Natural killer cell treated with Interleukin-12 subunit alpha and Interleukin-12 subunit beta and Interleukin-15 and Interleukin-18, amount 100 ng/mL, for 72 hours (primary cell): ENCODE data around the gene PANK4. TPM values are rescaled to one million over a fixed set of nuclear protein-coding genes. Genes with fewer than 3 reads are reported as not detected.
"Not testable (repeated sequence)": the region's sequence is repeated elsewhere in the genome, so short reads cannot be mapped to it uniquely, and the experiment has no call there.

Experiments
- ATAC-seq, 2 donors: fragments of 150-1000 bp; cut with Tn5 transposase in 1 of 2; sonication (Bioruptor Pico), chemical (Tn5 transposase) in 1 of 2; 2 replicates each; pipeline ENCODE4 v1.10.0; 2021
- DNase-seq: peaks from one replicate; pipeline ENCODE4 v3.0.0; 2022; ENCODE audit warnings: low spot score
- H3K27ac Mint-ChIP-seq, 2 donors: 1 replicate in 1 of 2; 2 replicates in 1 of 2; pipeline ENCODE4 v1.8.0; 2022; ENCODE audit warnings: mixed read lengths in 2 of 2, mild to moderate bottlenecking in 1 of 2, moderate library complexity in 1 of 2
- H3K27me3 Mint-ChIP-seq, 2 donors: 1 replicate in 1 of 2; 2 replicates in 1 of 2; pipeline ENCODE4 v1.8.0; 2022; ENCODE audit warnings: mixed read lengths in 2 of 2
- H3K36me3 Mint-ChIP-seq: one replicate; pipeline ENCODE4 v1.8.0; 2022; ENCODE audit warnings: mixed read lengths
- H3K4me1 Mint-ChIP-seq, 2 donors: 1 replicate in 1 of 2; 2 replicates in 1 of 2; pipeline ENCODE4 v1.8.0; 2022; ENCODE audit warnings: low read depth in 2 of 2, mixed read lengths in 2 of 2, mild to moderate bottlenecking in 1 of 2
- H3K4me3 Mint-ChIP-seq: one replicate; pipeline ENCODE4 v1.8.0; 2022; ENCODE audit warnings: mixed read lengths
- H3K9me3 Mint-ChIP-seq: 2 replicates; pipeline ENCODE4 v1.8.0; 2022; ENCODE audit warnings: mixed read lengths
- total RNA-seq, 2 donors: library from RNA; stranded (reverse); gene quantifications; one replicate each; pipeline ENCODE4 v1.2.3, GENCODE V29; 2022

PANK4 gene
- total RNA-seq, 2 donors from 2014 or later: 37.7 to 70.5 TPM

DNA sequence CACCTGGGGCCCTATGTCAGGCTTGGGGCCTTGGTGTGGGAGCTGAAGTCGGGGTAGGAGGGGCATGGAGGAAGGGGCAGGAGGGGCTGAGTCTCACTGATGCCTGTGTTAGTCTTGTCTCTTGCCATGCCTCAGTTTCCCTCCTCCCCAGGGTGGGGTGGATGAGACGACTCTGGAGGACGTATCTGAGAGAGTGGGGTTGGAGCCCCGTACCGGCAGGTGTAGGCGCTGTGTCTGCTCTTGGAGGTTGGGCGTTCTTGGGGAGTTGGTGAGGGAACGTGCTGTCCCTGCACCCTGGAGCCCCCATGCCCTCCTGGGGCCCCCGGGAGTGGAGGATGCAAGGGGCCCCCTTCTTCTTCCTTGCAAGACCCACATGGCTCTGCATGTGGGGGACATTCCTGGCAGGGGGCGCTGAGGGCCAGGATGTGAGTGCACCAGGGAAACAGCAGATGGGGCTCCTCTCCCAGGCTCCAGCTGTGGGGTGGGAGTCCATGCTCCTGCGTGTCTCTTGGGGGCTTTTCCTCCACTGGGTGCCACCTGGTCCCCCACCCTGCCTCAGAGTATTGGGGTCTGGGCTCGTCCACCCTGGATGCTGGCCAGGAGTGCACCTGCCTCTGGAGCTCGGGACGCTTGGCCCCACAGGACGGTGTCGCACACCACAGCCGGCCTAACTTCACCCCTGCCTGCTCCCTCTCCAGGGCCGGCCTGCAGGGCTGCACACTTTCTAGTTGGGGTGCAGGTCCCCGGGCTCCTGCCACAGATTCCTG is 28.4 kb upstream of the PANK4 start:
- Mint-ChIP-seq H3K4me1 (peaks cover 15 to 37% of the 10 kb centered on the region in 2 donors), H3K27me3 (no peaks in the 10 kb centered on the region), H3K9me3 (no peaks in the 10 kb centered on the region), H3K36me3 (no peaks in the 10 kb centered on the region), H3K4me3 (peak overlapping the region; percentile 44), H3K27ac (peak overlapping the region; percentile 92 to 98)
- no peak for ATAC-seq
- DNase-seq: no peak

DNA sequence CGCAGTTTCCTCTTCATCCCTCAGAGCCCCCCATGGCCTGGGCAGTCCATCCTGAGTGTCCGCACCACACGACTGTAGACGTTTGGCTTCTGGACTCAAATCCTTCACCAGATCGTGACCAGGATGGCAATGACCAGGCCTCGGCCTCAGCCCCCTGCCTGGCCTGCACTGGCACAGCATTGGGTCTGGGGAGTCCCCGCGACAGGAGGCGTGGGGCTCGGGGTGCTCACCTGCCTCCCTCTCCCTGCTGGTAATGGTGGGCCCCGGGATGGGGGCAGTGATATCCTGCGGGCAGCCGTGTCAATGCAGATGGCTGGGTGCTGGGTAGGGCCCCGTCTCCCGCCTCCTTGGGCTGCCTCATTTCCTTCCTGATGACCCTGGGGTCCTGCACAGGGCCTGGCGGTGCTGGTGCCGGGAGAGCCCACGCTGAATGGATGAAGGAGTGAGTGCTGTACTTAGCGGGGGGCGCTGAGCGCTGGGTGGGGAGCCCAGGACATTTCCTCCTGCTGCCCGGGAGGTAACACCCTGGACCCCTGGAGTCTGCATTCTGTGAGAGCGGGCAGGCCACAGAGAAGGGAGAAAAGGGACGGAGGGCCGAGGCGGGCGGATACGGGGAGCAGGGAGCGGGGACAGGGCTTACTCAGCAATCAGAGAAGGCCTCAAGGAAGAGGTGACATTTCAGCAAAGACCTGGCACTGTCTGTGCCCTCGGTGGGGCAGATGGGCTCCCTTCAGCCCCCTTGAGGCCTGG is 27.6 kb upstream of the PANK4 start:
- Mint-ChIP-seq H3K36me3 (no peaks in the 10 kb centered on the region), H3K9me3 (no peaks in the 10 kb centered on the region), H3K27ac (peak overlapping the region; percentile 51 to 85), H3K27me3 (no peaks in the 10 kb centered on the region), H3K4me3 (peak overlapping the region; percentile 44), H3K4me1 (peaks cover 15 to 39% of the 10 kb centered on the region in 2 donors)
- no peak for ATAC-seq
- DNase-seq: no peak

DNA sequence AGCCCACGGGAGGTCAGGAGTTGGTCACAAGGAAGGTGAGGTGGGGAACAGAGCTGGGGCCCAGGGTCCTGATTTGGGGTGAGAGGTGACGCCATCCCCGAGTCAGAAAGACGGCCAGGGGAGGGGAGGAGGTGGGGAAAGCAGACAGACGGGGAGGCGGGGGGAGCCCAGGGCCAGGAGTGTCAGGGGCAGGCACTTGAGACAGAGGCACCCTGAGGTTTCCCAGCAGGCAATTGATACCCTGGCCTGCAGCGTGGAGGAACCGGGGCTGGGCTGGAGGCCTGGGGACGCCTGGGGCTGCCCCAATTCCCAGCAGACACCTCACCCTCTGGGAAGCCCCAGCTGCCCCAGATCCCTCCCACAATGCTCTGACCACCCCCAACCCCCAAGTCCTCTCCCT is 26.7 kb upstream of the PANK4 start:
- not testable (repeated sequence) for H3K4me3 Mint-ChIP-seq, H3K27me3 Mint-ChIP-seq, H3K27ac Mint-ChIP-seq, ATAC-seq, DNase-seq, H3K36me3 Mint-ChIP-seq, H3K9me3 Mint-ChIP-seq
- H3K4me1 Mint-ChIP-seq: peaks cover 15 to 41% of the 10 kb centered on the region in 2 donors

DNA sequence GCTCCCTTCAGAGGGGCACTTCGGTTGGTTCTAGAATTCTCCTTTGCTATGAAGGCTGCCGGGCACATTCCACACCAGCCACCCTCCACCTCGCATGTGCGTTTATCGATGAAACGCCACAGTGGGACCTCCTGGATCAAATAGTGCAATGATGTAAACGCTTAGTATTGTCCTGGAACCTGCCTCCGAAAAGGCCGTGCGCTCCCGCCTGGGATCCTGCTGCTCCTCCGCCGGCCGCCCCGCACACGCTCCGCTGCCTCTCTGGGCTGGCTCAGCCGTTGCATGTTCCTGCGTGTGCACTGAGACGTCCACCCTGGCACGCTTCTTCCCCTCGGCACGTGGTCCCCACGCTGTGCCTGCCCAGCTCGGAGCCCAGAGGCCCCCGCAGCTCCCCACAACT is 25.8 kb upstream of the PANK4 start:
- Mint-ChIP-seq H3K27ac (no peak overlapping the region), H3K4me3 (no peak overlapping the region), H3K4me1 (peaks cover 15 to 38% of the 10 kb centered on the region in 2 donors), H3K27me3 (no peaks in the 10 kb centered on the region), H3K9me3 (no peaks in the 10 kb centered on the region), H3K36me3 (no peaks in the 10 kb centered on the region)
- DNase-seq: no peak
- no peak for ATAC-seq

- peak overlapping the region; percentile 44 to 78 for H3K27ac Mint-ChIP-seq
- not testable (repeated sequence) for ATAC-seq, H3K36me3 Mint-ChIP-seq
These were observed 25.1 kb upstream of the PANK4 start for GRCh38 chr1:2551544-2551943.

DNA sequence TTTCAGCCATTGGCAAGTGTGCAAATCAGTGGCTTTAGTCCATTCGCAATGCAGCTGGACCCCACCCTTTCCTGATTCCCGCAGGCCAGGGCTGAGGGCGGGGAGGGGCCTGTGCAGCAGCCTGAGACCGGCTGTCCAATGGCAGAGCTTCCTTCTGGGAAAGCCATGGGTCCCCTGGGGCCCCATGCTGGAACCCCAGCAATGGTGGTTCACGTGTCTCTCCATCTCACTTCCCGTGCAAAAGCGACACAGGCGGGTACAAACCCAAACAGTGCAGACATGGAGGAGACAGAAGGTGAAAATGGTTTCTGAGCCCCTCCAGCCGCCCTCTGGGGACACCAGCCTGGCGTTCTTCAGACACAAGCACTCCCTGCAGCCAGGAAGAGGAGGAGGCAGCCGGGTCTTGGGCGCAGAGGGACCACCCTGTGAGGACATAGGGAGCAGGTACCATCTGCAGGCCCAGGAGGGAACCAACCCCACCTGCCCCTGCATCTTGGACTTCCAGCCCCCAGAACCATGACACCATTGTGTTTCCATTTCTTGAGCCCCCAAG is 24.0 kb upstream of the PANK4 start:
- not testable (repeated sequence) for H3K36me3 Mint-ChIP-seq, H3K4me3 Mint-ChIP-seq, DNase-seq, H3K27me3 Mint-ChIP-seq, ATAC-seq, H3K9me3 Mint-ChIP-seq
- Mint-ChIP-seq H3K27ac (peak overlapping the region; percentile 90), H3K4me1 (peaks cover 10 to 29% of the 10 kb centered on the region in 2 donors)

More at GRCh38 chr1:2551544-2551943, 25.1 kb upstream of the PANK4 start:
- not testable (repeated sequence) for DNase-seq, H3K27me3 Mint-ChIP-seq, H3K9me3 Mint-ChIP-seq, H3K4me3 Mint-ChIP-seq
- peaks cover 15 to 39% of the 10 kb centered on the region in 2 donors for H3K4me1 Mint-ChIP-seq

GRCh38 chr1:2549367-2550029 is 23.1 kb upstream of the PANK4 start:
- ATAC-seq, H3K27me3 Mint-ChIP-seq, H3K9me3 Mint-ChIP-seq, DNase-seq, H3K4me3 Mint-ChIP-seq, H3K36me3 Mint-ChIP-seq: not testable (repeated sequence)
- peak overlapping the region; percentile 90 for H3K27ac Mint-ChIP-seq
- peaks cover 5 to 25% of the 10 kb centered on the region in 2 donors for H3K4me1 Mint-ChIP-seq

DNA sequence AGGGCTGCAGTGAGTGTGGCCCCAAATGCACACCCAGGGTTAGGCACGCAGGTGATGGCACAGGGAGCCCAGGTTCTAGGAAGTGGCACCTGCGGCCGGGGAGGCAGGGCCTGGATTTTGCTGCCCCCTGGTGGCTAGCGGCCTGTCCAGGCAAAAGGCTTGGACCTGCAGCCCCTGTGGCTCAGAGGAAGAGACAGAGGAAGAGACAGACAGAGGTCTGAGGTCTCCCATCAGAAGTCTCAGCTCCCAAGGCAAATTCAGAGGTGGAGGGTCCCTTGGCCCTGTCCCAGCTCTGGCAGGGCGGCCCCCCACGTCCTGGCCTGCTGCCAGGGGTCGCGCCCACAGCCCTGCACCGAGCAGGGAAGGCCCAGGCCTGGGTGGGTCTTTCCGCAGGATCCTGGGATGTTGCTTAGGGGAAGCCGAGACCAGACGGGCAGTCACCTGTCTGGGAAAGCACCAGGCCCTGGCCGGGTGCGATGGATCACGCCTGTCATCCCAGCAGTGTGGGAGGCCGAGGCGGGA is 21.7 kb upstream of the PANK4 start:
- peak overlapping the region; percentile 90 for H3K27ac Mint-ChIP-seq
- peaks cover 0 to 15% of the 10 kb centered on the region in 2 donors for H3K4me1 Mint-ChIP-seq
- DNase-seq: peak; percentile 85
- H3K27me3 Mint-ChIP-seq: no peaks in the 10 kb centered on the region
- no peaks in the 10 kb centered on the region for H3K36me3 Mint-ChIP-seq
- peak; percentile 38 to 51 for ATAC-seq
- H3K4me3 Mint-ChIP-seq: peak overlapping the region; percentile 88
- no peaks in the 10 kb centered on the region for H3K9me3 Mint-ChIP-seq

DNA sequence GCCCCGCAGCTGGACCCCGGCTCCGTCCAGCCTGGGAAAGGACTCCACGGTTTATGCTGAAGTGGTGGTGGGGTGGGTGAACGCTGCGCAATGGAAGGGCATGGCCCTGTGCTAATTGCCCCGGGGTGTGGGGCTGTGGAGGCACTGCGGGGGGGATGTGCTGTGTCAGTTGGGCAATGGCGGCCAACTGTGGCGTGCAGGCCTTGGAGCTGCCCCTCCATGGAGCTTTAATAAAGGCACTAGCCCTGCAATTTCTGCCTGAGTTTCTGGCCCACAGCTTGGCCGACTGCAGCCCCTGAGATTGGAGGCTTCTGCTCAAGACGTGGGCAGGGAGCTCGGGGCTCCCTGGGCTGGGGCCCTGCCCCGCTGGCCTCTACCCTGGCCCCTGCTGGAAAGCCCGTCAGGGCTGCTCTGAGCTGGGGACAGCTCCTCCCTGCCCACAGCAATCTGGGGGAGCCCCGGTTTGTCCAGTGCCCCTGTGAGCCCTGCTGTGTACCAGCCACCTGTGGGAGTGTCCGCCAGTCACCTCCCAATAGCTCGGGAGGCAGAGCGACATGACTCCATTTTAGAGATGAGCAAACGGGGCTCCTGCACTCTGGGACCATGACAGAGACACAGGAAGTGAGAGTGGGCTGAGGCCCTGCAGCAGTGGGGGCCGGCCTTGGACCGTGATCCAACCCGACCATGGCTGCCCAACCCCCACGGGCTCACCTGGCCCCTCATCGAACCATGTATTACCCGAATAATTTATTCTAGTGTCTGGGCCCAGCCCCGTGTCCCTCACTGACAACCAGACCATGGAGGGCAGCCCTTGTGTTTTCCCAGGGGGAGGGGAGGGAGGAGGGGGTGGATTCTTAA is 21.0 kb upstream of the PANK4 start:
- Mint-ChIP-seq H3K27me3 (no peaks in the 10 kb centered on the region), H3K4me3 (peak overlapping the region; percentile 88), H3K36me3 (no peaks in the 10 kb centered on the region), H3K9me3 (no peaks in the 10 kb centered on the region), H3K27ac (peak overlapping the region; percentile 90), H3K4me1 (peaks cover 0 to 15% of the 10 kb centered on the region in 2 donors)
- ATAC-seq: peak; percentile 3 to 48
- peak; percentile 75 for DNase-seq

- DNase-seq (peak; percentile 88), ATAC-seq (peak; percentile 66 to 75)
- peak overlapping the region; percentile 90 for H3K27ac Mint-ChIP-seq
- H3K9me3 Mint-ChIP-seq: no peaks in the 10 kb centered on the region
- no peaks in the 10 kb centered on the region for H3K36me3 Mint-ChIP-seq
- peaks cover 0 to 15% of the 10 kb centered on the region in 2 donors for H3K4me1 Mint-ChIP-seq
- no peaks in the 10 kb centered on the region for H3K27me3 Mint-ChIP-seq
- peak overlapping the region; percentile 88 for H3K4me3 Mint-ChIP-seq
These were observed 20.3 kb upstream of the PANK4 start for GRCh38 chr1:2546515-2547209.

DNA sequence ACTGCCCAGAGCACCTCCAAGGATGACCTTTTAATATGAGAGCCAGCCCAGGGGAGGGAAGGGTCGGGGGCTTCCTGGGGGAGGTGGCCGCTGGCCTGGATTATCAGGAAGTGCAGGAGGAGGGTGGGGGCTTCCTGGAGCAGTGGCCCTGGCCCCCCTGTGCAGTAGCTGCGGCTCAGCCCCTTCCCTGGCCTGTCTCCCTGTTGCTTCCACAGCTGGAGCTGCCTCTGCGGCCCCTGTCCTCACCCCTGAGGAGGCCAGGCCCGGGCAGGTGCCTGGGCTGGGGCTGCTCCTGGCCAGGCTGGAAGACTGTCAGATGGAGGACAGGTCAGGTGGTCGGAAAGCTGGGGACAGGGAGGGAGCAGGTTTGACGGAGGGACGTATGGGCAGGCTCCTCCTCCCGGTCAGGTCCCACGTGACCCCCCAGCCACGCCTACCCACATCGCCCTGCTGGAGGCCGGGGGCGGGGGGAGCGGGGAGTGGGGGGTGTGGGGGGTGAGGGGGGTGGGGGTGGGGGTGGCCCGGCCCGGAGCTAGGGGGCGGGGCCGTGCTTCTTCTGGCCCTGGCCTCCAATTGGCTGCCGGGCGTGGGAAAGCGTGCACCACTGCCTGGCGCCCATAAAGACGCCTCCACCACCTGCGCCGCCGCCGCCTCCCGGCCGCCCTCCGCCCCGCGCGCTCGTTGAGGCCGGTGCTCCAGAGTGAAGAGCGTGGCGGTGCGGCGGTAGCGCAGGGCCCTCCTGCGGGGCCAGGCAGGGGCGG is 19.5 kb upstream of the PANK4 start:
- H3K36me3 Mint-ChIP-seq: no peaks in the 10 kb centered on the region
- no peaks in the 10 kb centered on the region for H3K9me3 Mint-ChIP-seq
- no peak overlapping the region for H3K27ac Mint-ChIP-seq
- H3K27me3 Mint-ChIP-seq: no peaks in the 10 kb centered on the region
- H3K4me3 Mint-ChIP-seq: peak overlapping the region; percentile 88
- ATAC-seq (peak; percentile 66 to 79), DNase-seq (peak; percentile 90)
- H3K4me1 Mint-ChIP-seq: peaks cover 0 to 14% of the 10 kb centered on the region in 2 donors
